SK-N-SH treated with all-trans-retinoic acid at 6 μM for 48 hours (cell line): ENCODE data around the gene APIP.

ENCODE experiments used
- ATAC-seq: fragments of 200-7000 bp; cut with Tn5 transposase; 3 replicates; pipeline ENCODE4 v1.9.1; 2020; ENCODE audit warnings: mild to moderate bottlenecking, moderate library complexity
- ARNTL ChIP-seq: fragments of 450-650 bp; formaldehyde crosslinking; IDR thresholded peaks from 2 replicates; pipeline ENCODE4 v1.5.0; 2020; ENCODE audit warnings: low read depth, mild to moderate bottlenecking, moderate library complexity, borderline replicate concordance
- BACH2 ChIP-seq: fragments of 250-450 bp; sonication (Bioruptor Pico); IDR thresholded peaks from 2 replicates; pipeline ENCODE4 v1.9.0; 2021; ENCODE audit warnings: mild to moderate bottlenecking, borderline replicate concordance
- CSDC2 ChIP-seq: fragments of 250-450 bp; sonication (Bioruptor Pico); IDR thresholded peaks from 2 replicates; pipeline ENCODE4 v1.5.0; 2020; ENCODE audit warnings: mild to moderate bottlenecking, moderate library complexity
- ESRRG ChIP-seq: fragments of 250-450 bp; sonication (Bioruptor Pico); IDR thresholded peaks from 2 replicates; pipeline ENCODE4 v1.6.1; 2021; ENCODE audit warnings: mild to moderate bottlenecking
- GLIS3 ChIP-seq: fragments of 250-450 bp; sonication (Bioruptor Pico); IDR thresholded peaks from 2 replicates; pipeline ENCODE4 v1.5.0; 2020; ENCODE audit warnings: mild to moderate bottlenecking, moderate library complexity
- ISL1 ChIP-seq: fragments of 250-450 bp; sonication (Bioruptor Pico); IDR thresholded peaks from 2 replicates; pipeline ENCODE4 v2.1.2; 2022; ENCODE audit warnings: mild to moderate bottlenecking, moderate library complexity
- OSR1 ChIP-seq: fragments of 250-450 bp; sonication (Bioruptor Pico); IDR thresholded peaks from 2 replicates; pipeline ENCODE4 v1.8.0; 2022; ENCODE audit warnings: moderate library complexity, mild to moderate bottlenecking, inconsistent platforms
- PPARA ChIP-seq: fragments of 250-450 bp; sonication (Bioruptor Pico); IDR thresholded peaks from 2 replicates; pipeline ENCODE4 v1.5.0; 2020; ENCODE audit warnings: mild to moderate bottlenecking, borderline replicate concordance
- RARB ChIP-seq: fragments of 250-450 bp; sonication (Bioruptor Pico); IDR thresholded peaks from 2 replicates; pipeline ENCODE4 v1.8.0; 2021; ENCODE audit warnings: mild to moderate bottlenecking, moderate library complexity
- SNAI2 ChIP-seq: fragments of 250-450 bp; sonication (Bioruptor Pico); IDR thresholded peaks from 2 replicates; pipeline ENCODE4 v1.5.0; 2020; ENCODE audit warnings: mild to moderate bottlenecking, moderate library complexity
- TCF4 ChIP-seq: fragments of 250-450 bp; sonication (Bioruptor Pico); IDR thresholded peaks from 2 replicates; pipeline ENCODE4 v1.8.0; 2021; ENCODE audit warnings: mild to moderate bottlenecking, moderate library complexity, borderline replicate concordance
- TOX ChIP-seq: fragments of 250-450 bp; sonication (Bioruptor Pico); IDR thresholded peaks from 2 replicates; pipeline ENCODE4 v1.8.0; 2021; ENCODE audit warnings: mild to moderate bottlenecking, moderate library complexity, borderline replicate concordance
- ZC3H10 ChIP-seq: fragments of 250-450 bp; sonication (Bioruptor Pico); IDR thresholded peaks from 2 replicates; pipeline ENCODE4 v1.5.1; 2021; ENCODE audit warnings: mild to moderate bottlenecking, moderate library complexity
- ZFP3 ChIP-seq: fragments of 250-450 bp; sonication (Bioruptor Pico); IDR thresholded peaks from 2 replicates; pipeline ENCODE4 v1.5.0; 2020; ENCODE audit warnings: mild to moderate bottlenecking, moderate library complexity
- ZFP30 ChIP-seq: fragments of 450-650 bp; formaldehyde crosslinking; IDR thresholded peaks from 2 replicates; pipeline ENCODE4 v1.5.0; 2022; ENCODE audit warnings: mild to moderate bottlenecking, moderate library complexity
- ZNF565 ChIP-seq: fragments of 450-650 bp; formaldehyde crosslinking; conservative IDR thresholded peaks from 2 replicates; pipeline ENCODE4 v1.5.0; 2020; ENCODE audit warnings: low read depth, mild to moderate bottlenecking, moderate library complexity
- ZNF8 ChIP-seq: fragments of 450-650 bp; formaldehyde crosslinking; IDR thresholded peaks from 2 replicates; pipeline ENCODE4 v1.5.0; 2020; ENCODE audit warnings: mild to moderate bottlenecking, moderate library complexity
- TF ChIP-seq, protein P1 (sequence below): fragments of 250-450 bp; sonication (Bioruptor Pico); IDR thresholded peaks from 2 replicates; pipeline ENCODE4 v1.5.1; 2020; ENCODE audit warnings: low read depth, mild to moderate bottlenecking, moderate library complexity
- TF ChIP-seq, protein P2 (sequence below): fragments of 250-450 bp; sonication (Bioruptor Pico); IDR thresholded peaks from 2 replicates; pipeline ENCODE4 v1.5.0; 2020; ENCODE audit warnings: mild to moderate bottlenecking, moderate library complexity
- TF ChIP-seq, protein P3 (sequence below): fragments of 250-450 bp; sonication (Bioruptor Pico); IDR thresholded peaks from 2 replicates; pipeline ENCODE4 v1.8.0; 2020; ENCODE audit warnings: mild to moderate bottlenecking, moderate library complexity, borderline replicate concordance
- TF ChIP-seq, protein P4 (sequence below): fragments of 250-450 bp; sonication (Bioruptor Pico); IDR thresholded peaks from 2 replicates; pipeline ENCODE4 v1.5.1; 2021; ENCODE audit warnings: mild to moderate bottlenecking, moderate library complexity

APIP gene

DNA sequence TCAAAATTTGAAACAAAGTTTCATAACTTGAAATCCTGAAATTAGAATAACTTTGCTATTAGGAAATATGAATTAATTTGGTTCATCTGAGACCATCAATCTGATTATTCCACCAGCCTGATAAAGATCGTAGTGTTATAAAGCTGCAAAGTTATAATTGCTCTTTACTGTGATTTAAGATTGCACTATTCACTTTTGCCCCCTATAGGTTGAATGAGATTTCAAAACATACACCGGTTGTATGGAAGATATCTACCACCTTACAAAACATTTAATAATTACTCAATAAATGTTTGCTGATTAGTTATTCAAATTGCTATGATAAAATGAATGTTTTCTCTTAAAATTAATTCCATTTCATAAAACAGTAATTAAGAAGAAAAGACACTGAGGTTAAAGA is 26.1 kb downstream of the APIP start:
- ATAC-seq = no peak
- TF ChIP-seq RARB (CRISPR knock-in tag) (no peak), GLIS3 (CRISPR knock-in tag) (no peak)

DNA sequence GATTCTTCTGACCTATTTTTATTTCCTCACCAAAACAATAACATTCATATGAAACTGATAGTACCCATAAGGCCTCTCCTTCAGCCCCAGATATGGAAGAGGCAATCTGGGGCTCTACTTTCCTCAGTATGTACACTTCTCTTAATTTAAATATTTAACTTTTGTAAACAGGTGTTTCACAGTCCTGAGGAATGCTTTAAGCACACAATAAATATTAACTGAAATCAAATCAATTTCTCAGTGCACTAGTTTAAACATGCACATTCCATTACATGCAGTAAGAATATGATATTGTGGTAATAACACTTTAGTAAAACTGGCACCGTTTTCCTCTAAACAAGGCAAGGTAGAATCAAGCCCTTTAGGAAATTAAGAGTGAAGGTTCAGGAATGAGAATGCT is 28.9 kb downstream of the APIP start:
- TF ChIP-seq ISL1 (no peak), ARNTL (no peak), ZNF565 (CRISPR knock-in tag) (no peak), ZFP3 (CRISPR knock-in tag) (no peak), TCF4 (CRISPR knock-in tag) (no peak), TOX (no peak), ESRRG (CRISPR knock-in tag) (no peak), RARB (CRISPR knock-in tag) (no peak), ZFP30 (CRISPR knock-in tag) (no peak), BACH2 (CRISPR knock-in tag) (no peak)
- TF ChIP-seq, protein P1, sequence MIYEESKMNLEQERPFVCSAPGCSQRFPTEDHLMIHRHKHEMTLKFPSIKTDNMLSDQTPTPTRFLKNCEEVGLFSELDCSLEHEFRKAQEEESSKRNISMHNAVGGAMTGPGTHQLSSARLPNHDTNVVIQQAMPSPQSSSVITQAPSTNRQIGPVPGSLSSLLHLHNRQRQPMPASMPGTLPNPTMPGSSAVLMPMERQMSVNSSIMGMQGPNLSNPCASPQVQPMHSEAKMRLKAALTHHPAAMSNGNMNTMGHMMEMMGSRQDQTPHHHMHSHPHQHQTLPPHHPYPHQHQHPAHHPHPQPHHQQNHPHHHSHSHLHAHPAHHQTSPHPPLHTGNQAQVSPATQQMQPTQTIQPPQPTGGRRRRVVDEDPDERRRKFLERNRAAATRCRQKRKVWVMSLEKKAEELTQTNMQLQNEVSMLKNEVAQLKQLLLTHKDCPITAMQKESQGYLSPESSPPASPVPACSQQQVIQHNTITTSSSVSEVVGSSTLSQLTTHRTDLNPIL = no peak
- TF ChIP-seq, protein P2, sequence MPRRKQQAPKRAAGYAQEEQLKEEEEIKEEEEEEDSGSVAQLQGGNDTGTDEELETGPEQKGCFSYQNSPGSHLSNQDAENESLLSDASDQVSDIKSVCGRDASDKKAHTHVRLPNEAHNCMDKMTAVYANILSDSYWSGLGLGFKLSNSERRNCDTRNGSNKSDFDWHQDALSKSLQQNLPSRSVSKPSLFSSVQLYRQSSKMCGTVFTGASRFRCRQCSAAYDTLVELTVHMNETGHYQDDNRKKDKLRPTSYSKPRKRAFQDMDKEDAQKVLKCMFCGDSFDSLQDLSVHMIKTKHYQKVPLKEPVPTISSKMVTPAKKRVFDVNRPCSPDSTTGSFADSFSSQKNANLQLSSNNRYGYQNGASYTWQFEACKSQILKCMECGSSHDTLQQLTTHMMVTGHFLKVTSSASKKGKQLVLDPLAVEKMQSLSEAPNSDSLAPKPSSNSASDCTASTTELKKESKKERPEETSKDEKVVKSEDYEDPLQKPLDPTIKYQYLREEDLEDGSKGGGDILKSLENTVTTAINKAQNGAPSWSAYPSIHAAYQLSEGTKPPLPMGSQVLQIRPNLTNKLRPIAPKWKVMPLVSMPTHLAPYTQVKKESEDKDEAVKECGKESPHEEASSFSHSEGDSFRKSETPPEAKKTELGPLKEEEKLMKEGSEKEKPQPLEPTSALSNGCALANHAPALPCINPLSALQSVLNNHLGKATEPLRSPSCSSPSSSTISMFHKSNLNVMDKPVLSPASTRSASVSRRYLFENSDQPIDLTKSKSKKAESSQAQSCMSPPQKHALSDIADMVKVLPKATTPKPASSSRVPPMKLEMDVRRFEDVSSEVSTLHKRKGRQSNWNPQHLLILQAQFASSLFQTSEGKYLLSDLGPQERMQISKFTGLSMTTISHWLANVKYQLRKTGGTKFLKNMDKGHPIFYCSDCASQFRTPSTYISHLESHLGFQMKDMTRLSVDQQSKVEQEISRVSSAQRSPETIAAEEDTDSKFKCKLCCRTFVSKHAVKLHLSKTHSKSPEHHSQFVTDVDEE (CRISPR knock-in tag) = no peak
- TF ChIP-seq, protein P3, sequence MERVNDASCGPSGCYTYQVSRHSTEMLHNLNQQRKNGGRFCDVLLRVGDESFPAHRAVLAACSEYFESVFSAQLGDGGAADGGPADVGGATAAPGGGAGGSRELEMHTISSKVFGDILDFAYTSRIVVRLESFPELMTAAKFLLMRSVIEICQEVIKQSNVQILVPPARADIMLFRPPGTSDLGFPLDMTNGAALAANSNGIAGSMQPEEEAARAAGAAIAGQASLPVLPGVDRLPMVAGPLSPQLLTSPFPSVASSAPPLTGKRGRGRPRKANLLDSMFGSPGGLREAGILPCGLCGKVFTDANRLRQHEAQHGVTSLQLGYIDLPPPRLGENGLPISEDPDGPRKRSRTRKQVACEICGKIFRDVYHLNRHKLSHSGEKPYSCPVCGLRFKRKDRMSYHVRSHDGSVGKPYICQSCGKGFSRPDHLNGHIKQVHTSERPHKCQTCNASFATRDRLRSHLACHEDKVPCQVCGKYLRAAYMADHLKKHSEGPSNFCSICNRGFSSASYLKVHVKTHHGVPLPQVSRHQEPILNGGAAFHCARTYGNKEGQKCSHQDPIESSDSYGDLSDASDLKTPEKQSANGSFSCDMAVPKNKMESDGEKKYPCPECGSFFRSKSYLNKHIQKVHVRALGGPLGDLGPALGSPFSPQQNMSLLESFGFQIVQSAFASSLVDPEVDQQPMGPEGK = no peak

DNA sequence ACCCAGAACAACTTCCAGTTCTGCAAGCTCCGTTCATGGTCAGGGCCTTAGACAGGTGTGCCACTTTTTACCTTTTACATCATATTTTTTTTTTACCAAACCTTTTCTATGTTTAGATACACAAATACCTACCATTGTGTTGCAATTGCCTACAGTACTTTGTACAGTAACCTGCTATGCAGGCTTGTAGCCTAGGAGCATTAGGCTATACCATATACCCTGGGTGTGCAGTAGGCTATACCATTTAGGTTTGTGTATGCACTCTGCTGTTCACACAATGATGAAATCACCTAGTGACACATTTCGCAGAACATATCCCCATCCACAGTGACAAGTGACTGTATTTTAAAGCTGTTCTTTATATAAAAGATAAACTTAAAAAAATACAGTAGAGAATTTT is 29.6 kb downstream of the APIP start:
- TF ChIP-seq, protein P3 = no peak
- TF ChIP-seq RARB (CRISPR knock-in tag) (no peak), GLIS3 (CRISPR knock-in tag) (no peak), SNAI2 (CRISPR knock-in tag) (no peak), BACH2 (CRISPR knock-in tag) (no peak), ZC3H10 (CRISPR knock-in tag) (no peak), ZFP3 (CRISPR knock-in tag) (no peak), PPARA (CRISPR knock-in tag) (no peak), ZFP30 (CRISPR knock-in tag) (no peak), CSDC2 (CRISPR knock-in tag) (no peak), ZNF565 (CRISPR knock-in tag) (no peak), OSR1 (CRISPR knock-in tag) (no peak), ZNF8 (CRISPR knock-in tag) (no peak), ISL1 (no peak), TOX (no peak)
- TF ChIP-seq, protein P4, sequence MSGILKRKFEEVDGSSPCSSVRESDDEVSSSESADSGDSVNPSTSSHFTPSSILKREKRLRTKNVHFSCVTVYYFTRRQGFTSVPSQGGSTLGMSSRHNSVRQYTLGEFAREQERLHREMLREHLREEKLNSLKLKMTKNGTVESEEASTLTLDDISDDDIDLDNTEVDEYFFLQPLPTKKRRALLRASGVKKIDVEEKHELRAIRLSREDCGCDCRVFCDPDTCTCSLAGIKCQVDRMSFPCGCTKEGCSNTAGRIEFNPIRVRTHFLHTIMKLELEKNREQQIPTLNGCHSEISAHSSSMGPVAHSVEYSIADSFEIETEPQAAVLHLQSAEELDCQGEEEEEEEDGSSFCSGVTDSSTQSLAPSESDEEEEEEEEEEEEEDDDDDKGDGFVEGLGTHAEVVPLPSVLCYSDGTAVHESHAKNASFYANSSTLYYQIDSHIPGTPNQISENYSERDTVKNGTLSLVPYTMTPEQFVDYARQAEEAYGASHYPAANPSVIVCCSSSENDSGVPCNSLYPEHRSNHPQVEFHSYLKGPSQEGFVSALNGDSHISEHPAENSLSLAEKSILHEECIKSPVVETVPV (CRISPR knock-in tag) = no peak
- TF ChIP-seq, protein P1 = no peak
- no peak for ATAC-seq

More for the DNA sequence above, 28.9 kb downstream of the APIP start:
- no peak for ATAC-seq
